ENCODE data around the gene SYT1.

SYT1 gene

DNA sequence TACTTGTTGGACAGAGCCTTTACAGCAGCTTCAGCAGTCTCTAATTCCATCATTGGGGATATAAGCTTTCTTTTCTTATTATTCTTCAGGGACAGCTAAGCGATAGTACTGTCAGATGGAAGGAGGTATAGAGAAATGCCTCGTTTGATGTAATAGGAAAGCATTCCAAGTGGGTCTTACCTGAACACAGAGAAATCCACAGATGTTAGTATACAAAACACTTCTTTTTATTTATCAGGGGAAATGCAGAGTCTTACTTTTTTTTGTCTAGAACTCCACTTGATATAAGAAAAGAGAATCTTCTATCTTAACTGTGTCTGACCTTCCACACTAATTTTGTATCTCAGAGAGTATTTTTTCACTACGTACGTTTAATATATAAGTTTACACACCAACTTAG, 1.9 kb downstream of the SYT1 start:
- peak overlapping the region; percentile 93 for H3K4me3 ChIP-seq (ENCODE audit: low read length)
- peaks cover 24% of the 10 kb centered on the region; the same call in 1 of the 2 replicates for H3K4me1 ChIP-seq (ENCODE audit: insufficient read depth, low read length)
- no peaks in the 10 kb centered on the region for H3K27me3 ChIP-seq (ENCODE audit: insufficient read depth, low read length)
- no peaks in the 10 kb centered on the region for H3K36me3 ChIP-seq (ENCODE audit: insufficient read depth, low read depth, low read length)
- no peaks in the 10 kb centered on the region for H3K9me3 ChIP-seq (ENCODE audit: insufficient read depth, low read depth, low read length)
- H3K9ac ChIP-seq (ENCODE audit: low read depth, low read length): no peak overlapping the region
- H3K27ac ChIP-seq (ENCODE audit: low read length): no peak overlapping the region

DNA sequence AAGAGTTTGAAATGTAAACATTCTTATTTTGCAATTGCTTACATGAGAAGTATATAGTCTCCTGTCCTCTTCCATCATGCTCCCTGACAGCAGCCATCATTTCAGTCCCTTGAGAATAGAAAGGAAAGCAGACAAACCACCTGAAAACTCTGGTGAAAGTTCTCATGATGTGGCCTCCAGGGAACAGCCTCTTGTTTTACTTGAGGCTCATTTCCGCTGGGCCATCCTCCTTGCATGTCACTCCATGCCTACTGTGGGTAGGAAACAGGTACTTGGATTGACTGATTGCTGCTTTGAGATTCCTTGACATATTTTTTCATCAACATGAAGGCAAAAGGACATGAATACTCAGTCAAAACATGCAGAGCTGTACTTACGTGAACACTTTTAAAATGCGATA, 6.0 kb downstream of the SYT1 start:
- Histone ChIP-seq H3K9ac (ENCODE audit: low read depth, low read length) (no peak overlapping the region), H3K27me3 (ENCODE audit: insufficient read depth, low read length) (no peaks in the 10 kb centered on the region), H3K27ac (ENCODE audit: low read length) (no peak overlapping the region), H3K4me3 (ENCODE audit: low read length) (no peak overlapping the region), H3K4me1 (ENCODE audit: insufficient read depth, low read length) (peaks cover 13% of the 10 kb centered on the region), H3K9me3 (ENCODE audit: insufficient read depth, low read depth, low read length) (no peaks in the 10 kb centered on the region), H3K36me3 (ENCODE audit: insufficient read depth, low read depth, low read length) (no peaks in the 10 kb centered on the region)

DNA sequence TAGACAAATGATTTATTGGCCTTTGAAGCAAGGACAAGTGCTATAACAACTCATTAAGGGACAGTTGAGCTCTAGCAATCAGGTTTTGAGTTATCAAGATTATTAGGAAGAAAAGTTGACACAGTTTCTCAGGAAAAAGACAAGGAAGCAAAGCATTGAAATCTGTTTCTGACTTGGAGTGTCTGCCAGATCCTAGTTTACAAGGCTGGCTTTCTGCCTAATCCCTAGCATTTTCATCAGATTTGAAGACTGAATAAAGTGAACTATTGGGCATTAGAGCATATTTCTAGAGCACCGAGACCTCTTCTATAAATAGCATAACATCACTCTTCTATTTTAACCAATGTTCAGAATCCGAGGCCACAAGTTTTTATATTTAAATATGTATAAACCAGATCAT, 7.0 kb downstream of the SYT1 start:
- no peak overlapping the region for H3K4me3 ChIP-seq (ENCODE audit: low read length)
- H3K9me3 ChIP-seq (ENCODE audit: insufficient read depth, low read depth, low read length): no peaks in the 10 kb centered on the region
- H3K36me3 ChIP-seq (ENCODE audit: insufficient read depth, low read depth, low read length): no peaks in the 10 kb centered on the region

DNA sequence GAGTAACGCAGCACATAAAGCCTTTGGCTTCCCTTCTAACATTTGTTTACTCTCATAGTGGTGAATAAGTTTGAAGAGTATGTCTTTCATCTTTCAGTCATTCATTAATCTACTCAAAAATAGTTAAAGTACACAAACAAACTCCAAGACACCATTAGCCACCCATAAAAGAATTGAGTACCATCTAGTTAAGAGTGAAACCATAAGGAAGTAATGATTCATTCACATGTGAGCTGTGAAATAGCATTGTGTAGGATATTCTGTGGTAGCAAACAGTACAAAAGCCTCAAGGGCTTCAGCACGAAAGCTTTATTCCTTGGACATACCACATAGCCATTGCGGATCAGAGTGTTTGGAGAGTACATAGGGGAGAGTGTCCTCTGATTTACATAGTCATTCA, 13.9 kb downstream of the SYT1 start:
- peaks cover 31% of the 10 kb centered on the region for H3K4me1 ChIP-seq (ENCODE audit: insufficient read depth, low read length)
- H3K27ac ChIP-seq (ENCODE audit: low read length): no peak overlapping the region
- H3K9me3 ChIP-seq (ENCODE audit: insufficient read depth, low read depth, low read length): no peaks in the 10 kb centered on the region
- H3K36me3 ChIP-seq (ENCODE audit: insufficient read depth, low read depth, low read length): peaks cover 5% of the 10 kb centered on the region; the same call in 1 of the 2 replicates
- H3K9ac ChIP-seq (ENCODE audit: low read depth, low read length): no peak overlapping the region
- H3K27me3 ChIP-seq (ENCODE audit: insufficient read depth, low read length): no peaks in the 10 kb centered on the region
- no peak overlapping the region for H3K4me3 ChIP-seq (ENCODE audit: low read length)

More for the DNA sequence above, 7.0 kb downstream of the SYT1 start:
- Histone ChIP-seq H3K27ac (ENCODE audit: low read length) (no peak overlapping the region), H3K9ac (ENCODE audit: low read depth, low read length) (no peak overlapping the region), H3K27me3 (ENCODE audit: insufficient read depth, low read length) (no peaks in the 10 kb centered on the region), H3K4me1 (ENCODE audit: insufficient read depth, low read length) (peaks cover 5% of the 10 kb centered on the region)

DNA sequence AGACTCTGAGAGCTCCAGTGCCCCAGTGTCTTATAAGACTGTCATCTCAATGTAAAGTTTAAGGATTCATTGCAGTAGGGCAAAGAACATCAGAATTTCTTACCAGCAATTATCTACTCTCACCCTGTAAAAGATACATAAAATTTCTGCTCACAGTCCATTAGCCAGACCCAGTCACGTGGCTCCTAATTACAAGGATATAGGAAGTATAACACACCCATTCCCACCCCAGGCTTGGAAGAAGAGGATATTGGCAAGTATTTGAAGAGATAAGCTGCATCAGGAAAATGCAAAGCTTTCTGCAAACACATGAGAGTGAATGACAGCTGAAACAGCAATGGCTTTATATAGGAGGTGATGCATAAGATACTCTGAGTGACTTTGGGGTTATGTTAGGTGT, 14.3 kb downstream of the SYT1 start:
- H3K36me3 ChIP-seq (ENCODE audit: insufficient read depth, low read depth, low read length): peaks cover 5% of the 10 kb centered on the region; the same call in 1 of the 2 replicates
- H3K27me3 ChIP-seq (ENCODE audit: insufficient read depth, low read length): no peaks in the 10 kb centered on the region
- H3K9ac ChIP-seq (ENCODE audit: low read depth, low read length): no peak overlapping the region
- H3K27ac ChIP-seq (ENCODE audit: low read length): no peak overlapping the region
- H3K4me1 ChIP-seq (ENCODE audit: insufficient read depth, low read length): peaks cover 31% of the 10 kb centered on the region
- no peaks in the 10 kb centered on the region for H3K9me3 ChIP-seq (ENCODE audit: insufficient read depth, low read depth, low read length)
- H3K4me3 ChIP-seq (ENCODE audit: low read length): no peak overlapping the region

DNA sequence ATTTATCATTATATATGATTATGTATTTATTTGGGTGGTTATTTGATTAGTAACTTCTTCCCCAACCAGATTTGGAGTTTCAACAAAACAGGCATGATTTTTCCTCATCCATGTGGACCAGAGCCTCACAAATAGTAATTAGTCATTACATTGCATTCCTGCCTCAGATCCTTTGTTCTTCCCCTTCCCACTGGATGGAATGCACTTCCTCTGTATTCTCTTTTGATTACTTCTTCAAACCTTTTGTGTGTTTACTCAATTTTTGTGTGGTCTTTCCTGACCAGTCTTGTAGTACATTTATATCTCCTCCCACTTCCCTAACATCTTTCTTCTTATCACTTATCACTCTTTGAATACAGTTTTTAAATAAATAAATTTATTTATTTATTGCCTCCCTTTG, 15.5 kb downstream of the SYT1 start:
- Histone ChIP-seq H3K4me3 (ENCODE audit: low read length) (no peak overlapping the region; the same call in 1 of the 2 replicates), H3K9ac (ENCODE audit: low read depth, low read length) (no peak overlapping the region), H3K27ac (ENCODE audit: low read length) (no peak overlapping the region)

DNA sequence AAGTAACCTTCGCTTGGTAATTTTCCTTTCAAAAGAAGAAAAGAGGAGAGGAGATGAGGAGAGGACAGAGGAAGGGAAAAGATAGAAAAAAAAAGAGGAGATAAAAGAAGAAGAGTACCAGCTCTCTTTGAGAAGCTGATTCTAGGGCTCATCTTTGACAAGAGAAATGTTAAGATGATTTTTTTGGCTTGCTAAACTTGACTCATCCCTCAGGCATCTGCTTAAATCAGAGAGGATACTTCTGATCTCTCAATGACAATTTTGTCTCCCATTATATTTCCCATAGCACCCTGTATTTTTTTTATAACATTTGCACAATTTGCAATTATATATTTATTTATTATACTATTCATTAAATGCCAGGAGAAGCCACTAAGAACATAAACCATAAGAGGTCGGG, 17.1 kb downstream of the SYT1 start:
- Histone ChIP-seq H3K4me3 (ENCODE audit: low read length) (no peak overlapping the region), H3K4me1 (ENCODE audit: insufficient read depth, low read length) (peaks cover 34% of the 10 kb centered on the region), H3K27me3 (ENCODE audit: insufficient read depth, low read length) (no peaks in the 10 kb centered on the region), H3K9ac (ENCODE audit: low read depth, low read length) (no peak overlapping the region), H3K36me3 (ENCODE audit: insufficient read depth, low read depth, low read length) (peaks cover 5% of the 10 kb centered on the region; the same call in 1 of the 2 replicates), H3K9me3 (ENCODE audit: insufficient read depth, low read depth, low read length) (no peaks in the 10 kb centered on the region), H3K27ac (ENCODE audit: low read length) (no peak overlapping the region)

More for the DNA sequence above, 15.5 kb downstream of the SYT1 start:
- Histone ChIP-seq H3K36me3 (ENCODE audit: insufficient read depth, low read depth, low read length) (peaks cover 5% of the 10 kb centered on the region; the same call in 1 of the 2 replicates), H3K9me3 (ENCODE audit: insufficient read depth, low read depth, low read length) (no peaks in the 10 kb centered on the region), H3K4me1 (ENCODE audit: insufficient read depth, low read length) (peaks cover 32% of the 10 kb centered on the region), H3K27me3 (ENCODE audit: insufficient read depth, low read length) (no peaks in the 10 kb centered on the region)

DNA sequence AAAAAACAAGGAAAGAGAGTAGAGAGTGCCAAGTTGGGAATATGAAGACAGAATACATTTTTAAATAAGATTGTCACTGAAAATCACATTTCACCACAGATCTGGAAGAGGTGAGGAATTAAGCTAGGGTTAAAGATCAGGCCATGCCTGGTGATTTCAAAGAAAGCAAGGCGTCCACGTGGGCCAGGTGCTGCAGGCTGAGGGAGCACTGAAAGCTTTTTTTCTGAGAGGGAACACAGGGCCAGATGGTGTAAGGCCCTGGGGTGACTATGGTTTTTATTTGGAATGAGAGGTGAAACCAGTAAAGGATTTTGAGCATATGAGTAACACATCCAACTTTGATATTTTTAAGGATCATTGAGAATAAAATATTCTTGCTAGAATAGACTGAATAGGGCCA, 20.9 kb downstream of the SYT1 start:
- H3K4me1 ChIP-seq (ENCODE audit: insufficient read depth, low read length): peaks cover 24% of the 10 kb centered on the region
- H3K9me3 ChIP-seq (ENCODE audit: insufficient read depth, low read depth, low read length): no peaks in the 10 kb centered on the region

DNA sequence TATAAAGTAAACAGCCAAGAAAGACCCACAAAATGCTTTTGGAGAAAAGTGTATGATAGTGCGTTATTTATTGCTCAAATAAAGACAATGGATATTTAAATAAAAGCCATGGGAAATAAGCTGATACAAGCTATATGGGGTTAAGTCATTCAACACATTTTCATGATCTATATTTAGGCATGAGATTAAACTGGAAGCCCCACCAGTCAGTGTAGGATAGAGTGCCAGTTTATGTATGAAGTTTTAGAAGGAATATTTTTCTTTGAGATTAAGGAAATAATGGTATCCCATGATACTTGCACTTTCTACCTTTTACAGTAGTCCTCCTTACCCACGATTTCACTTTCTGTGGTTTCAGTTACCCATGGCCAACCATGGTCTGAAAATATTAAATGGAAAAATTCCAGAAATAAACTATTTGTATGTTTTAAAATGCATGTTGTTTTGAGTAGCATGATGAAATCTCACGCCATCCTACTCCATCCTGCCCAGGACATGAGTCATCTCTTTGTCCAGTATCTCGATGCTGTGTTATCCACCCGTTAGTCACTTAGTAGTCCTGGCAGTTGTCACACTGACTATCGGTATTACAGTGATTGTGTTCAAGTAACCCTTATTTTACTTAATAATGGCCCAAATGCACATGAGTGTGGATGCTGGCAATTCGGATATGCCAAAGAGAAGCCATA, 22.3 kb downstream of the SYT1 start:
- no peak overlapping the region for H3K4me3 ChIP-seq (ENCODE audit: low read length)
- H3K4me1 ChIP-seq (ENCODE audit: insufficient read depth, low read length): peaks cover 16% of the 10 kb centered on the region
- H3K27ac ChIP-seq (ENCODE audit: low read length): no peak overlapping the region
- no peak overlapping the region for H3K9ac ChIP-seq (ENCODE audit: low read depth, low read length)
- no peaks in the 10 kb centered on the region for H3K36me3 ChIP-seq (ENCODE audit: insufficient read depth, low read depth, low read length)
- no peaks in the 10 kb centered on the region for H3K9me3 ChIP-seq (ENCODE audit: insufficient read depth, low read depth, low read length)
- no peaks in the 10 kb centered on the region for H3K27me3 ChIP-seq (ENCODE audit: insufficient read depth, low read length)

More for the DNA sequence above, 20.9 kb downstream of the SYT1 start:
- Histone ChIP-seq H3K4me3 (ENCODE audit: low read length) (no peak overlapping the region), H3K27me3 (ENCODE audit: insufficient read depth, low read length) (no peaks in the 10 kb centered on the region), H3K27ac (ENCODE audit: low read length) (no peak overlapping the region), H3K9ac (ENCODE audit: low read depth, low read length) (no peak overlapping the region), H3K36me3 (ENCODE audit: insufficient read depth, low read depth, low read length) (no peaks in the 10 kb centered on the region)

DNA sequence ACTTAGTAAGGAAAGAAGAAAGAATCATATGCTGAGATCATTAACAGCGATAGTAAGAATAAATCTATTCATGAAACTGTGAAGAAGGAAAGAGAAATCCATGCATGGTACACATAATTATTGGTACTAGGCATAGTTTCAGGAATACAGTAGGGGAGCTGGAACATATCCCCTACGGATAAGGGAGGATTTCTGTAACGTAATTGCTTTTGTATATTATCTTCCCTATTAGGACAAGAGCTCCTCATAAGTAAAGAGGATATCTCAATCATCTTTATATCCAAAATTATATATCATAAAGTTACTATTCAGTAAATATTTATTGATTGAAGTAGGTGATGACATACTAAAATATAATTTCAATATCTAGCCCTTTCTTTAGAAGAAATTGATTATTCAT, 22.9 kb downstream of the SYT1 start:
- H3K9me3 ChIP-seq (ENCODE audit: insufficient read depth, low read depth, low read length): no peaks in the 10 kb centered on the region
- no peak overlapping the region for H3K27ac ChIP-seq (ENCODE audit: low read length)
- no peaks in the 10 kb centered on the region for H3K36me3 ChIP-seq (ENCODE audit: insufficient read depth, low read depth, low read length)
- no peaks in the 10 kb centered on the region for H3K27me3 ChIP-seq (ENCODE audit: insufficient read depth, low read length)
- no peak overlapping the region for H3K4me3 ChIP-seq (ENCODE audit: low read length)
- no peak overlapping the region for H3K9ac ChIP-seq (ENCODE audit: low read depth, low read length)
- H3K4me1 ChIP-seq (ENCODE audit: insufficient read depth, low read length): peaks cover 16% of the 10 kb centered on the region

DNA sequence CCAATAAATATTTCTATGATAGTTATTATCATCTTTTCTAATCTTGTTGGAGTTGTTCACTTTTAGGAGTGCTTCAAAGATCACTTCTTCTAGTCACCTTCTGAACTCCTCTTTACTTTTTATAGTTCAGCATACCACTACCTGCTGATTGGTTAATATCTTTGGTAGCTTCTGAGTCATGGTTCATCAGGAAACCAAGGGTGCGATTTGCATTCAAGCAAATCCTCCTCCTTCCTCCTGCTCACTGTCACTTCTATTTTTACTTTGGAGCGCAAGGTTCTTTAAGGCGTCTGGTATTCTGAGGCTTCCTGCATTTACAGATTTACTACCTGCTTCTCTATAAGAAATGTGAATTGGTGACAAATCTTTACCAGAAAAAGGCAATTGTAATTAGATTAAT, 24.0 kb downstream of the SYT1 start:
- H3K36me3 ChIP-seq (ENCODE audit: insufficient read depth, low read depth, low read length): no peaks in the 10 kb centered on the region
- H3K9me3 ChIP-seq (ENCODE audit: insufficient read depth, low read depth, low read length): no peaks in the 10 kb centered on the region
- peaks cover 16% of the 10 kb centered on the region for H3K4me1 ChIP-seq (ENCODE audit: insufficient read depth, low read length)
- no peaks in the 10 kb centered on the region for H3K27me3 ChIP-seq (ENCODE audit: insufficient read depth, low read length)
- no peak overlapping the region for H3K9ac ChIP-seq (ENCODE audit: low read depth, low read length)
- H3K27ac ChIP-seq (ENCODE audit: low read length): no peak overlapping the region
- H3K4me3 ChIP-seq (ENCODE audit: low read length): no peak overlapping the region

DNA sequence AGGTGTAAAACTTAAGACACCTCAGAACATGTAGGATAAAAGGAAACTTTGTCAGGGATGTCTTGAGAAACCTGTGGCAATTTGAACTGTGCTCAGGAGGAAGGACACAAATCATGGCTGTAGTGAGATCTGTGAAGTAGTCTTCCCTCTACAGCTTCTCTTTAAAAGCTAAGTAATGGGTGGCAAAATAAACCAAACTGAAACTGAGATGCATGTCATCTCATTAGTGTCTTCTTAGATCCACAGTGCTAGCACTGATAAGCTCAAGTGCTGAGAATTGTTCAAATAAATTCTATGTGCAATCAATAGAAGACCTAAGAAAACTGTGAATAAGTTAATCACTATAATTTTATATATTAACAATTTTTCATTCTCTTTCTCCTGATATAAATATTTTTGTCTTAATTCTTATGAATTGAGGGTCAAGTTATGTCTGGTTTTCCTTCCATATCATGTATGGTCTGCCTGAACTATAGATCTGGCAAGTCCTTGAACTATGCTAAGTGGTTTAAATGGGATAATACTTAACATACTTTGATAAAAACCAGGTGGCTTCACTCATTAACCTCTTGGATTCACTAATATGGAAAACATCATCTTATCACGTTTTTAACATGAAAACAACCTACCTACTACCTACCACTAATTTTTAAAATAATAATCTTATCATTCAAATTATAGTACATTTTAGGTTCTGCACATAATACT, 27.2 kb downstream of the SYT1 start:
- Histone ChIP-seq H3K4me3 (ENCODE audit: low read length) (no peak overlapping the region), H3K4me1 (ENCODE audit: insufficient read depth, low read length) (peaks cover 12% of the 10 kb centered on the region), H3K27ac (ENCODE audit: low read length) (no peak overlapping the region), H3K9me3 (ENCODE audit: insufficient read depth, low read depth, low read length) (no peaks in the 10 kb centered on the region), H3K9ac (ENCODE audit: low read depth, low read length) (no peak overlapping the region), H3K36me3 (ENCODE audit: insufficient read depth, low read depth, low read length) (no peaks in the 10 kb centered on the region), H3K27me3 (ENCODE audit: insufficient read depth, low read length) (no peaks in the 10 kb centered on the region)

Measured in iPS-20b (cell line).